ENCODE data around the gene NOB1. TPM values are rescaled to one million over a fixed set of nuclear protein-coding genes. Genes with fewer than 3 reads are reported as not detected.
"Not testable (repeated sequence)": the region's sequence is repeated elsewhere in the genome, so short reads cannot be mapped to it uniquely, and the experiment has no call there.

The NOB1 gene
- total RNA-seq, 1 donor from 2014 or later: 60.3 TPM

- Mint-ChIP-seq H3K36me3 (peaks cover 10% of the 10 kb centered on the region), H3K9me3 (no peaks in the 10 kb centered on the region), H3K4me1 (ENCODE audit: unreplicated experiment) (peaks cover 21% of the 10 kb centered on the region), H3K27ac (no peak overlapping the region), H3K4me3 (no peak overlapping the region), H3K27me3 (no peaks in the 10 kb centered on the region)
- no peak for TF ChIP-seq CTCF (conservative IDR thresholded peaks at IDR 0.05)
- DNase-seq (ENCODE audit: extremely low spot score, unreplicated experiment): no peak
Observed at GRCh38 chr16:69794486-69794885, 39.8 kb upstream of the NOB1 start.

- Mint-ChIP-seq H3K27me3 (no peaks in the 10 kb centered on the region), H3K36me3 (peaks cover 9% of the 10 kb centered on the region), H3K4me1 (ENCODE audit: unreplicated experiment) (peaks cover 12% of the 10 kb centered on the region), H3K27ac (no peak overlapping the region), H3K4me3 (no peak overlapping the region), H3K9me3 (no peaks in the 10 kb centered on the region)
- DNase-seq (ENCODE audit: extremely low spot score, unreplicated experiment): no peak
- no peak for TF ChIP-seq CTCF (conservative IDR thresholded peaks at IDR 0.05)
Observed at GRCh38 chr16:69793526-69793925, 38.8 kb upstream of the NOB1 start.

GRCh38 chr16:69791391-69791847, 36.7 kb upstream of the NOB1 start:
- not testable (repeated sequence) for H3K4me1 Mint-ChIP-seq (ENCODE audit: unreplicated experiment); H3K27ac Mint-ChIP-seq; H3K4me3 Mint-ChIP-seq; DNase-seq (ENCODE audit: extremely low spot score, unreplicated experiment); H3K27me3 Mint-ChIP-seq; H3K9me3 Mint-ChIP-seq
- H3K36me3 Mint-ChIP-seq: peaks cover 12% of the 10 kb centered on the region

- DNase-seq (ENCODE audit: extremely low spot score, unreplicated experiment): no peak
- no peaks in the 10 kb centered on the region for H3K9me3 Mint-ChIP-seq
- H3K36me3 Mint-ChIP-seq: peaks cover 8% of the 10 kb centered on the region
- no peak for TF ChIP-seq CTCF (conservative IDR thresholded peaks at IDR 0.05)
- no peak overlapping the region for H3K4me3 Mint-ChIP-seq
- no peak overlapping the region for H3K27ac Mint-ChIP-seq
- no peaks in the 10 kb centered on the region for H3K4me1 Mint-ChIP-seq (ENCODE audit: unreplicated experiment)
- H3K27me3 Mint-ChIP-seq: no peaks in the 10 kb centered on the region
Observed at GRCh38 chr16:69787883-69788282, 33.2 kb upstream of the NOB1 start.

GRCh38 chr16:69784586-69784985, 29.9 kb upstream of the NOB1 start:
- H3K27me3 Mint-ChIP-seq: no peaks in the 10 kb centered on the region
- H3K4me1 Mint-ChIP-seq (ENCODE audit: unreplicated experiment): no peaks in the 10 kb centered on the region
- H3K9me3 Mint-ChIP-seq: no peaks in the 10 kb centered on the region
- peaks cover 8% of the 10 kb centered on the region for H3K36me3 Mint-ChIP-seq
- H3K4me3 Mint-ChIP-seq: no peak overlapping the region
- no peak for TF ChIP-seq CTCF (conservative IDR thresholded peaks at IDR 0.05)
- no peak overlapping the region for H3K27ac Mint-ChIP-seq
- no peak for DNase-seq (ENCODE audit: extremely low spot score, unreplicated experiment)

GRCh38 chr16:69781118-69781517, 26.4 kb upstream of the NOB1 start:
- H3K9me3 Mint-ChIP-seq: no peaks in the 10 kb centered on the region
- H3K27ac Mint-ChIP-seq: no peak overlapping the region
- H3K4me1 Mint-ChIP-seq (ENCODE audit: unreplicated experiment): no peaks in the 10 kb centered on the region
- no peaks in the 10 kb centered on the region for H3K36me3 Mint-ChIP-seq
- H3K27me3 Mint-ChIP-seq: no peaks in the 10 kb centered on the region
- H3K4me3 Mint-ChIP-seq: no peak overlapping the region
- DNase-seq (ENCODE audit: extremely low spot score, unreplicated experiment): no peak
- TF ChIP-seq CTCF (conservative IDR thresholded peaks at IDR 0.05): no peak

All from type B pancreatic cell (in vitro differentiated cells).